HG02678 (cell line): ENCODE results near the gene HDAC10.

Experiments
- ATAC-seq: cut with Tn5 transposase; IDR thresholded peaks from one replicate; pipeline ENCODE4 v1.9.1; 2021; ENCODE audit warnings: mild to moderate bottlenecking, moderate library complexity; ENCODE audit not compliant: unreplicated experiment

HDAC10 gene

GRCh38 chr22:50202130-50202666 lies 48.9 kb downstream of the HDAC10 start:
- ATAC-seq: no peak

GRCh38 chr22:50201191-50202129 lies 49.6 kb downstream of the HDAC10 start:
- ATAC-seq: peak; percentile 21

GRCh38 chr22:50200461-50201190 lies 50.4 kb downstream of the HDAC10 start, which contains the start of gene SELENOO:
TSS of gene SELENOO (plus strand) at chr22:50201011. CDS start at chr22:50201037, 26 bp downstream.
- peak; percentile 71 for ATAC-seq

- ATAC-seq: peak; percentile 2
Measured at GRCh38 chr22:50199829-50200460, 51.1 kb downstream of the HDAC10 start.

GRCh38 chr22:50199251-50199721 lies 51.8 kb downstream of the HDAC10 start:
- ATAC-seq: no peak

- no peak for ATAC-seq
Measured at GRCh38 chr22:50198624-50199017, 52.4 kb downstream of the HDAC10 start.

GRCh38 chr22:50197856-50198623 lies 53.0 kb downstream of the HDAC10 start:
- ATAC-seq: no peak

- ATAC-seq: no peak
Measured at GRCh38 chr22:50197000-50197800, 53.9 kb downstream of the HDAC10 start.

GRCh38 chr22:50196256-50196655 lies 54.8 kb downstream of the HDAC10 start:
- no peak for ATAC-seq
